ENCODE measurements around the gene LRP1B. TPM values are rescaled to one million over a fixed set of nuclear protein-coding genes. Genes with fewer than 3 reads are reported as not detected.

Gene LRP1B
- total RNA-seq, 2 donors from 2014 or later: 0.91 to 1.2 TPM

DNA sequence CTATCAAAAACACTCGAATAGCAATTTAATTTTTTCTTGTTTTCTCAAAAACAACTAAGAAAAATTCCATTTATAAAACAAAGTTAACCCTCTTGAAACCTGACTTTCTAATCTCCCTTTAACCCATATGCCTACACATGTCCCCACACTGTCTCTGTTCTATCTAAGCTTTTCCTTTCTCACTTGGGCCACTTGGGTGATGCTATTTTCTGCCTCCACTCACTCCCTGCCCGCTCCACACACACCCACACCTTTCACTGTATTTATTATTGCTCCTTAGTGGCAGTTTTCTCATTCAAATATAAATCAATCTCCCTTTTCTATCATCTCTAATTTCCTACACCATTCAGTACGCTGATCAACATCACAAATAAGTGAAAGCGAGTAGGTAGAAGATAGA, 531.1 kb downstream of the LRP1B start:
- WGBS: 97% methylated on average over 4 of the region's 4 CpGs
- no peaks in the 10 kb centered on the region for H3K27me3 ChIP-seq (replicated peaks; ENCODE audit: insufficient read depth)
- TF ChIP-seq POLR2A (IDR thresholded peaks at IDR 0.05): no peak
- no peak for TF ChIP-seq POLR2AphosphoS5 (IDR thresholded peaks at IDR 0.05)
- intact Hi-C loops (cut with DNase I): no loop called here
- no peaks in the 10 kb centered on the region for H3K4me1 ChIP-seq (replicated peaks)
- no peak overlapping the region for H3K4me3 ChIP-seq
- no peaks in the 10 kb centered on the region for H3K9me3 ChIP-seq
- no peak overlapping the region for H3K27ac ChIP-seq
- H3K36me3 ChIP-seq: no peaks in the 10 kb centered on the region
- no peak for DNase-seq (ENCODE audit: low spot score)

DNA sequence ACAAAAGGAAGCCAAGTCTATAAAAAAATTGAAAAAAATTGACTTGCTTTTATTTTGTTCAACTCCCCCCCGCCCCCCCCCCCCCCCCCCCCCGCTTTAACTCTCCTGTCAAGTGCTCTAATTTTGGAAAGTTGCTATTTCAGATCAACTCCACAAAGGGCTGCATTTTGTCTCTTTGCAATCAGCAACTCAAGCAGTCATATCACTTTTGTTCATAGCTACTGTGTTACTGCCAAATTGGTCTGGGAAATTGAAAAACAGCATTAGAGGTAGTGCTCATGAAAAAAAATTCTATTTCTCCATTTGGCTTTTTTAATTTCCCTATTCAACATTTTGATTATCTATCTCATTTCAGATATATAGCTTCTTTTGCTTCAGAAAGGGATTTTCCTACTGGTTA, 531.8 kb downstream of the LRP1B start:
- Histone ChIP-seq H3K27ac (no peak overlapping the region), H3K36me3 (no peaks in the 10 kb centered on the region), H3K27me3 (replicated peaks; ENCODE audit: insufficient read depth) (no peaks in the 10 kb centered on the region), H3K9me3 (no peaks in the 10 kb centered on the region), H3K4me3 (no peak overlapping the region), H3K4me1 (replicated peaks) (no peaks in the 10 kb centered on the region)
- no peak for DNase-seq (ENCODE audit: low spot score)
- intact Hi-C loops (cut with DNase I): no loop called here
- 77% methylated on average over 1 of the region's 2 CpGs for WGBS
- TF ChIP-seq, protein P1, sequence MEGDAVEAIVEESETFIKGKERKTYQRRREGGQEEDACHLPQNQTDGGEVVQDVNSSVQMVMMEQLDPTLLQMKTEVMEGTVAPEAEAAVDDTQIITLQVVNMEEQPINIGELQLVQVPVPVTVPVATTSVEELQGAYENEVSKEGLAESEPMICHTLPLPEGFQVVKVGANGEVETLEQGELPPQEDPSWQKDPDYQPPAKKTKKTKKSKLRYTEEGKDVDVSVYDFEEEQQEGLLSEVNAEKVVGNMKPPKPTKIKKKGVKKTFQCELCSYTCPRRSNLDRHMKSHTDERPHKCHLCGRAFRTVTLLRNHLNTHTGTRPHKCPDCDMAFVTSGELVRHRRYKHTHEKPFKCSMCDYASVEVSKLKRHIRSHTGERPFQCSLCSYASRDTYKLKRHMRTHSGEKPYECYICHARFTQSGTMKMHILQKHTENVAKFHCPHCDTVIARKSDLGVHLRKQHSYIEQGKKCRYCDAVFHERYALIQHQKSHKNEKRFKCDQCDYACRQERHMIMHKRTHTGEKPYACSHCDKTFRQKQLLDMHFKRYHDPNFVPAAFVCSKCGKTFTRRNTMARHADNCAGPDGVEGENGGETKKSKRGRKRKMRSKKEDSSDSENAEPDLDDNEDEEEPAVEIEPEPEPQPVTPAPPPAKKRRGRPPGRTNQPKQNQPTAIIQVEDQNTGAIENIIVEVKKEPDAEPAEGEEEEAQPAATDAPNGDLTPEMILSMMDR (IDR thresholded peaks at IDR 0.05): no peak
- TF ChIP-seq POLR2A (IDR thresholded peaks at IDR 0.05): no peak
- no peak for TF ChIP-seq POLR2AphosphoS5 (IDR thresholded peaks at IDR 0.05)

DNA sequence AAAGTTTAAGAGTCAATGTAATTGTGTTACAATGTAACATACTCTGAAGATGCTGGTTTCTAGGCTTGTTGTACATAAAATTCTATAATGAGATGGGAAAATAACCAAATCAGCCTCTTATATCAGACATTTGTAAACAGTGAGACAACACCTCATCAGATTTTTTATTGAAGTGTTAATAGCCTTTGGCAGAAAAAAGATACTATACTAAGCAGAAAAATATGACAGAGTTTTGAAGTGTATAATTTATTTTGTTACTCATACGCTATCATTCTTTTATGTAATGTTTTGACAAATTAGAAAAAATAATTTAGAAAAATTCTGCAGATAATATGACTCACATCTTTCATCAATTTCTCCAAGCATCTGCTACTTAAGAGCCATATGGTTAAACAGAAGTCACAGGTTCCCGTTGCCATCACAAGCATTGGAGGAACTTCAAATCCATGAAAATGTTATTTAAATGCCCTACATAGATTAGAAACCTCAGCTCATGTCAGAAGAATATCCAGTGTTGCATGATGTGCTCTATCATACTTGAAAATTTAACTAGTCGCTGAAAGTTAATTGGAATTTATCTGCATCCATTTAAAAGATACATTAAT, 535.4 kb downstream of the LRP1B start:
- 86% methylated on average over 3 of the region's 3 CpGs for WGBS
- intact Hi-C loops (cut with DNase I): no loop called here

DNA sequence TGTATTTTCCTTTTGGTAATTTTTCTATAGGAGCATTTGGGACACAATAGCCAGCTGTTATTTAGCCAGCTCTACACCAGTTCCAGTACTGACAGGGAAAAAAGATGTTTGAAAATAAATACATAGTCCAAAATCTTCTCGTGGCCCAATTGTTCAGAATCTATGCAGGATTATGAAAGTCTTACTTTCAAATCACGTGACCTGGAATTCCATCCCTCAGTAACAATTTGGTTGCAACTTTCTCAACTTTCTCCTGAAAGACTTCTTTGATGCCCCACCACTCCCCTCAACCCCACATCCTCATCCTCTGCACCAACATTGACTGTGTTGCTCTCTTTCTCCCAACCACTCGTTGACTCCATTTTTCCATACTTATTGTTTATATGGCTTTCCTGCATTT, 539.0 kb downstream of the LRP1B start:
- DNase-seq (ENCODE audit: low spot score): no peak
- 61% methylated on average over 3 of the region's 3 CpGs for WGBS
- H3K36me3 ChIP-seq: no peaks in the 10 kb centered on the region
- H3K27ac ChIP-seq: no peak overlapping the region
- TF ChIP-seq POLR2A (IDR thresholded peaks at IDR 0.05) (no peak), POLR2AphosphoS5 (IDR thresholded peaks at IDR 0.05) (no peak)
- TF ChIP-seq, protein P1 (IDR thresholded peaks at IDR 0.05): no peak
- H3K27me3 ChIP-seq (replicated peaks; ENCODE audit: insufficient read depth): no peaks in the 10 kb centered on the region
- H3K9me3 ChIP-seq: no peaks in the 10 kb centered on the region
- no peak overlapping the region for H3K4me3 ChIP-seq
- intact Hi-C loops (cut with DNase I): no loop called here
- H3K4me1 ChIP-seq (replicated peaks): no peaks in the 10 kb centered on the region

More for the DNA sequence above, 535.4 kb downstream of the LRP1B start:
- H3K36me3 ChIP-seq: no peaks in the 10 kb centered on the region
- no peak overlapping the region for H3K27ac ChIP-seq
- TF ChIP-seq, protein P1 (IDR thresholded peaks at IDR 0.05): no peak
- TF ChIP-seq POLR2AphosphoS5 (IDR thresholded peaks at IDR 0.05) (no peak), POLR2A (IDR thresholded peaks at IDR 0.05) (no peak)
- no peaks in the 10 kb centered on the region for H3K9me3 ChIP-seq
- H3K4me3 ChIP-seq: no peak overlapping the region
- H3K4me1 ChIP-seq (replicated peaks): no peaks in the 10 kb centered on the region
- DNase-seq (ENCODE audit: low spot score): no peak
- no peaks in the 10 kb centered on the region for H3K27me3 ChIP-seq (replicated peaks; ENCODE audit: insufficient read depth)

DNA sequence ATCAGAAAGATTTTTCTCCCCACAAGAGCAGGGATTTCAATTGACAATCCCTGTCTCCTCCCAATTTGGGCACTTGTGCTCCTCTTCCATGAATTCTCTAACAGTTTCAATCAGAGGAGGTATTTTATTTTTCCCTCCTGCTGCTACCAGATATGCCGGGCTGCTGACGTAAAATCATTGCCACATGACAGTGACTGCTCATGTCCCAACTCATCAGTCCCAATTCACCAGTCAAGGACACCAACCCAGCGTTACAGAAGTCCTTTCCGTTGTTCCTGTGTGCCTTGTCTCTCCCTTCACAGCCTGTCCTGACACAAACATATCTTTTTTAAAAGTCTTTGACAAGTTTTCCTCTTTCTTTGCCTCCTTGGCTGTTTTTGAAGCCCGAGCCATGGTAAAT, 540.2 kb downstream of the LRP1B start:
- no peaks in the 10 kb centered on the region for H3K27me3 ChIP-seq (replicated peaks; ENCODE audit: insufficient read depth)
- H3K4me1 ChIP-seq (replicated peaks): no peaks in the 10 kb centered on the region
- WGBS: 77% methylated on average over 5 of the region's 5 CpGs
- intact Hi-C loops (cut with DNase I): no loop called here
- H3K9me3 ChIP-seq: no peaks in the 10 kb centered on the region
- no peak for TF ChIP-seq POLR2AphosphoS5 (IDR thresholded peaks at IDR 0.05)
- no peak for TF ChIP-seq POLR2A (IDR thresholded peaks at IDR 0.05)
- TF ChIP-seq, protein P1 (IDR thresholded peaks at IDR 0.05): no peak
- no peaks in the 10 kb centered on the region for H3K36me3 ChIP-seq
- no peak overlapping the region for H3K27ac ChIP-seq
- DNase-seq (ENCODE audit: low spot score): no peak
- no peak overlapping the region for H3K4me3 ChIP-seq
